Stimulated activated CD8-positive, alpha-beta memory T cell treated with anti-CD3 and anti-CD28 coated beads, Interleukin-12 subunit alpha, Interleukin-12 subunit beta, amount 100 ng/mL, for 24 hours (primary cell): ENCODE data around the gene ADGRV1.

Experiments used
- DNase-seq: peaks from one replicate; pipeline ENCODE4 v3.0.0-alpha.2; 2020; ENCODE audit errors: extremely low read depth

The ADGRV1 gene

DNA sequence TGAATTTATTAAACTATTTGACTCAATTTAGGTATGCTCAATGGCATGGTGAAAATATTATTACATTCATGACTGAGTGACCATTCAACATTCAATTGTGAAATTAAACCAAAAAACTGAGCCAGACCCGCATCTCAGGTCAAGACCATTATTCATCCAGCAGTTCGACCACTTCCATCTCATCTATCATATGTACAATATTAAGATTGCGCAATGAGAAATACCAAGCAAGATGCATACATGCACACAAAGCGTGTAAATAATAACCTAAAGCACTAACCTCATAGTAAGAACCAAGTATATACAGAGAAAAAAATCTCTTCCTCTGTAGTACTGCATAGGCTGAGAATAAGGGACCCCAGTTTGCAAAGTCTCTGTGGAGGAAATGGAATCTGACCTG, 310.2 kb downstream of the ADGRV1 start:
- DNase-seq, result no peak

DNA sequence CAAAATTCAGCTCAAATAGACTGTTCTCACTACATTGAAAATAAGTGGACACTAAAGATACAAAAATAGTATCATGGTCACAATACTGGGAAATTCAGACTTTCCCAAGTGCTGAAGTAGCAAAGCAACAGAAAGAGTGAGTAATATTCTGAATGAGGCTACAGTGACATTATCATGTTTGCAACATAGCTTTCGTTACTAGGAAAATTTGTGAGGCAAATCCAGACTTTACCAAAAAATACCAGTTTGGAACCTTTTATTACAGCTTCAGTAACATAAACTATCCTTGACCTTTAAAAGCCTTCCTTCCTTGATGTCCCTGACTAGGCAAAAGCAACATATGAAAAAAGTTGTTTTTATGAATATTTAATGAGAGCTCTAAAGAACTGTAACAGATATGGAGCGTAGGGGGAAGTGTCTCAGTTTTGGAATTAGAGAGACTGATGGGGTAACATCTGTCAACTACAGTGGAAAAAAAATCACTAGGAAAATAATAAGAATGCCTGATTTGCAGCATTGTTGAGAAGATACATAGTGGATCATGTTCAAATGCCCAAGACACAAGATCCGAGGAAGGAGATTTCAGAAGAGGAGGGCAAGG, 312.9 kb downstream of the ADGRV1 start:
- no peak for DNase-seq

- no peak for DNase-seq
Observed at GRCh38 chr5:90873033-90873517, 314.5 kb downstream of the ADGRV1 start.

DNA sequence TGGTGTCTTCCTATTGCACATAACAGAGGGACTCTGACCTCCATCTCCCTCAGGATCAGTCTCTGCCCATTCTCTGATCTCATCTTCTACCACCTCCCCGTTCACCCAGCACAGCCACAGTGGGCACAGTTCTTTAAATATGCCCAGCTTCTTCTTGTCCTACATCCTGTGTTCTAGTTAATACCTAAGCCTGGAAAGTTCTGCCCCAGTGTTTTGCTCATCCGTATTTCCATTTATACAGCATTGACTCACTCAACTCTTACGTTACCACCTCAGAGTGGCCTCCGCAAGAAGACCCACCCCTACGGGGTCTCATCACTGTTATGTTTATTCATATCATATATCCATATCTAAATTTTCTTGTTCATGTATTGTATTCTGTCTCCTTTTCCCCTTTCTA, 315.5 kb downstream of the ADGRV1 start:
- no peak for DNase-seq

GRCh38 chr5:90875456-90875855, 316.9 kb downstream of the ADGRV1 start:
- DNase-seq, result no peak

DNA sequence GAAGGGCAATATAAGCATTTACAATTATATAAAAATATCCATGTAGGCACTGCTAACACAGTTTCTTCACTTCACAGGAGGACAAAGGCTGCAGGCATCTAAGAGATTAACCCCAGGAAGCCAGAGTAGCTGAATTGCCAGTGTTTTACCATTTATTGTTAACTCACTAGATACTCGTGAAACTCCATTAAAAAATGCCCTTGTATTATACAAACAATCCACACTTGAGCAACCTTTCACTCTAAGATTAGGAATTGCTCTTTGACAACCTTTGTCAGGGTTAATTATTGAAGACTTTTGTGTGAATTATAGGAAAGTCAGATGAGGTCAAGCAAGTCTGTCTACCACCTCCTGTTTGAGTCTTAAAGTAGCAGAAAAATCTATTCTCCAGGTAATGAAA, 317.8 kb downstream of the ADGRV1 start:
- no peak for DNase-seq

DNA sequence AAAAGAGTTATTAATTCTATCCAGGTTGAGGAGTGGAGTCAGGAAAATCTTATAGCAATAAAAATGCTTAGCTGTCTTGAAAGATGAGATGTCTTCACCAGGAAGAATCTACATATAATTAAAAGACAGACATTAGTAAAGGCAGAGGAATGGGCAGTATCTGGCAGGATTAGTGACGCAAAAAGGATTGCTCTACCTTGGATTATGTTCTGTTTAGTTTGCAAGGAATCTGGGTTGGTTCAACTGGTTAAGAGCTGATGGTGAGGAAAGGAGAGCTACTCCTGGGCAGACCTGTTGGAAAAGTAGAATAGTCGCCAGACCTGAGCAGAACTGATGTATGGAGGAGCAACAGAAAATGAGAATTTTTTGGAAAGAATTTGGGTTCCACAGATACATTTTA, 318.5 kb downstream of the ADGRV1 start:
- DNase-seq, result no peak

DNA sequence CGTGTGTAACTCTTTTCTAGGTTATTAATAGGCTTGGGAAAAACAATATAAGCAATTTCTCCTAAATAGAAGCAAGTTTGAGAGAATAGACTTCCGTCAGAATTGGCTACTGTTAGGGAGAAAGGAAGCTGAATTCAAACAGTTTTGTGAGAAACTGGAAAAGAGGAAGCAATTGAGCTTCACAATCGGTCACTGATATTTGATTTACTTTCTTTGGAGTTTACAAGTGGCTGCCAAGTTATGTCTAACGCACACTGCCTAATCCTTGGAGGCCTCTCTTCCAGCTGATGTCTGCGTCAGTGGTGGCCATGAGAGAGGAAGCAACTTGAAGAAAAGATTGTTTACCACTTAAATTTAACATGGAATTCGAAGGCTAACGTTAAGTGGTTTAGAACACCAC, 319.5 kb downstream of the ADGRV1 start:
- DNase-seq, result no peak

- DNase-seq, result no peak
Observed at GRCh38 chr5:90878549-90879196, 320.1 kb downstream of the ADGRV1 start.

- no peak for DNase-seq
Observed at GRCh38 chr5:90881626-90882150, 323.1 kb downstream of the ADGRV1 start.

- DNase-seq, result no peak
Observed at GRCh38 chr5:90882448-90882847, 323.9 kb downstream of the ADGRV1 start.

GRCh38 chr5:90885180-90885868, 326.7 kb downstream of the ADGRV1 start:
- DNase-seq, result no peak

GRCh38 chr5:90886381-90886780, 327.8 kb downstream of the ADGRV1 start:
- DNase-seq, result no peak

- no peak for DNase-seq
Observed at GRCh38 chr5:90888511-90889324, 330.1 kb downstream of the ADGRV1 start.

DNA sequence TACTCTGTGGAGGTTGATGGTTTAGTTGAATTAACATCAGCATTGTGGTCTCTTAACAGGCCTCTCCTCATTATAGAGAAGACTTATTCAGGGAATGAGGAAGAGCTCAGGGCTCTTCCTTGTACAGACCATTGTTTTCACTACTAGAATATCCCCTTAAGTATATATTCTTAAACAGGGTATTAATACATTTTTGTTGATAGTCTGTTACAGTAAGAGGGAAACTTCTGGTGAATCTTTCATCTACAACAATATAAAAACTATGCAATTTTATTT, 330.7 kb downstream of the ADGRV1 start:
- no peak for DNase-seq

- no peak for DNase-seq
Observed at GRCh38 chr5:90890180-90890579, 331.6 kb downstream of the ADGRV1 start.

- no peak for DNase-seq
Observed at GRCh38 chr5:90894866-90895420, 336.3 kb downstream of the ADGRV1 start.

DNA sequence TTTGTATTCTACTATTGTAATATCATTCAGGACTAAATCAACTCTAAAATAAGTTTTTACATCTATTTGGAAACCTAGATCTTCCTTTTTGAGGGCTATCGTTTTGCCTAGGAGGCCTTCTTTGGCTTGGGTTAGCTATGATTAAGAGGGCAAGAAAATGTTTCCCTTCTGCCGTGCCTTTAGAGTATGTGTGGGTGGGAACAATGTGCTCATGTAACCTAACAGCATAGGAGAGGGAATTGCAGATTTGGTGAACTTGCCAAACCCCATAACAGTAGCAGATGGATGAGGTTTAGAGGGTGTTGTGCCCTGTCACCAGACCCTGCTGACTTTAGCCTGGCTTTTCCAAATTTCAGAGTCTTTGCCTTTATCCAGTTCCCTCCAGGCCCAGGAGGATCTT, 339.0 kb downstream of the ADGRV1 start:
- DNase-seq, result no peak

- DNase-seq, result no peak
Observed at GRCh38 chr5:90898326-90899013, 339.9 kb downstream of the ADGRV1 start.

DNA sequence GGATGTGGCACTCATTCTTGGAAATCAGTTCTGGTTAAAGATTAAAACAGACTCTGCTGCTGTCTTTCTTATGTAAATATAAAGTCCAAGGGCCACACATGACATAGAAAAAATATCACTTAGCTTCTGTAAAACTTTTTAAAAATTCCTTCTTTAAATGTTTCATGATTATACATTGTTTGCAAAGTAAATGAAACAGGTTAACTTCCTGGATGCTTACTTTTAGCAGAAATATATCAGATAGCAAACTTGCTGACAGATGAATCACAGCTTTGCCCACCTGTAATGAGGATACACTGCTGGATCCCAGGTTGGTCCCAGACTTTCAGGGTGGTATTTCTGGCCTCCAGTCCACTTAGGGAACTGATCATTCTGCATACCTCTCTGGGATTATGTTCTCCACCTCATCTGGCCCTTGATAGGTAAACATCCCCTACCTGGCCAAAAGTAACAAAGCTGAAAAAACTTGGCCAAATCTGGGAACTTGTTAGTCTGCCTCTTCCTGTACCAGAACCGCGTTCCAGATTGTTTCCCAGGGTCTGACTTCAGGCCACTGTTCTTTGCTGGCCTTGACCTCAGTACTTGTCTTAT, 340.5 kb downstream of the ADGRV1 start:
- no peak for DNase-seq

GRCh38 chr5:90901261-90901660, 342.7 kb downstream of the ADGRV1 start:
- DNase-seq, result no peak
